H1 (cell line): ENCODE data around the gene EIF4A2. TPM values are rescaled to one million over a fixed set of nuclear protein-coding genes. Genes with fewer than 3 reads are reported as not detected.

Source experiments
- CTCF ChIA-PET: fragments of 300-600 bp; sonication (Branson Sonifier 250); formaldehyde crosslinking; loops from one replicate; lab custom pipeline; 2021; ENCODE audit not compliant: partially characterized antibody; lab: Charles Lee
- POLR2A ChIA-PET: fragments of 300-600 bp; sonication (Branson Sonifier 250); formaldehyde crosslinking; loops from one replicate; lab custom pipeline; 2021; ENCODE audit warnings: inconsistent platforms; ENCODE audit not compliant: partially characterized antibody; lab: Charles Lee
- DNase-seq, 2 experiments: peaks; one replicate each; pipeline versions ENCODE4 v3.0.0 to v3.0.0-alpha.2; 2010 to 2022; ENCODE audit warnings: low spot score in 2 of 2, low read depth in 1 of 2, mixed read lengths in 1 of 2
- FAIRE-seq: peaks from 2 replicates; lab custom pipeline; 2011; peaks lifted over from hg19 to GRCh38; lab: Jason Lieb, UNC
- H2AFZ ChIP-seq: 2 replicates; pipeline ENCODE4 v1.8.1; 2012; ENCODE audit warnings: low read length, inconsistent platforms
- H2AK5ac ChIP-seq: 2 replicates; pipeline ENCODE4 v1.6.1; 2013; ENCODE audit warnings: low read depth, low read length
- H2BK120ac ChIP-seq: replicated peaks from 2 replicates; pipeline ENCODE3; 2013; ENCODE audit warnings: low read depth, low read length, inconsistent platforms
- H2BK12ac ChIP-seq: 2 replicates; pipeline ENCODE4 v1.6.1; 2013; ENCODE audit warnings: low read depth, low read length
- H2BK15ac ChIP-seq: 2 replicates; pipeline ENCODE4 v1.6.1; 2013; ENCODE audit warnings: low read length
- H2BK20ac ChIP-seq: 2 replicates; pipeline ENCODE4 v1.6.1; 2013; ENCODE audit warnings: low read length
- H2BK5ac ChIP-seq: 2 replicates; pipeline ENCODE4 v1.6.1; 2013; ENCODE audit warnings: low read depth, low read length
- H3K14ac ChIP-seq: 2 replicates; pipeline ENCODE4 v1.6.1; 2013; ENCODE audit warnings: inconsistent platforms; ENCODE audit not compliant: insufficient read length
- H3K18ac ChIP-seq: 2 replicates; pipeline ENCODE4 v1.6.1; 2013; ENCODE audit warnings: low read length; ENCODE audit errors: extremely low read depth
- H3K23ac ChIP-seq: 2 replicates; pipeline ENCODE4 v1.6.1; 2013; ENCODE audit warnings: inconsistent platforms; ENCODE audit not compliant: insufficient read length
- H3K23me2 ChIP-seq: 2 replicates; pipeline ENCODE4 v1.6.1; 2013; ENCODE audit warnings: low read depth, low read length
- H3K27ac ChIP-seq: 2 replicates; pipeline ENCODE4 v1.6.1; 2011; ENCODE audit warnings: low read depth, low read length, inconsistent platforms
- H3K27me3 ChIP-seq, 4 experiments: replicated peaks in 1 of 4; 1 replicate in 1 of 4; 2 replicates in 3 of 4; pipeline versions ENCODE4 v1.6.1 to v1.8.1; 2011 to 2013; ENCODE audit warnings: low read length in 3 of 4, mild to moderate bottlenecking in 3 of 4, inconsistent platforms in 2 of 4, mixed read lengths in 2 of 4, moderate library complexity in 1 of 4; ENCODE audit not compliant: control insufficient read depth in 3 of 4, insufficient read depth in 3 of 4; ENCODE audit errors: extremely low read depth in 1 of 4
- H3K36me3 ChIP-seq, 4 experiments: 2 replicates each; pipeline versions ENCODE4 v1.6.1 to v1.8.1; 2011 to 2013; ENCODE audit warnings: mild to moderate bottlenecking in 4 of 4, low read length in 3 of 4, moderate library complexity in 2 of 4, control low read depth in 1 of 4, inconsistent platforms in 1 of 4; ENCODE audit not compliant: insufficient read depth in 4 of 4, control insufficient read depth in 2 of 4
- H3K4ac ChIP-seq: replicated peaks from 2 replicates; pipeline ENCODE3; 2013; ENCODE audit warnings: low read length, low read depth, mixed read lengths, inconsistent platforms; ENCODE audit not compliant: insufficient read length
- H3K4me1 ChIP-seq, 4 experiments: replicated peaks in 1 of 4; 1 replicate in 1 of 4; 2 replicates in 3 of 4; pipeline versions ENCODE4 v1.6.1 to v1.8.1; 2011 to 2013; ENCODE audit warnings: low read length in 3 of 4, inconsistent platforms in 2 of 4, mixed read lengths in 1 of 4; ENCODE audit not compliant: insufficient read depth in 4 of 4, control insufficient read depth in 3 of 4
- H3K4me2 ChIP-seq, 2 experiments: 2 replicates each; pipeline versions ENCODE4 v1.6.1 to v1.8.1; 2011 to 2013; ENCODE audit warnings: low read depth in 2 of 2, low read length in 2 of 2, control low read depth in 1 of 2, inconsistent platforms in 1 of 2, mild to moderate bottlenecking in 1 of 2; ENCODE audit not compliant: insufficient read depth in 1 of 2
- H3K4me3 ChIP-seq, 4 experiments: fragments of 200-600, 300-600 bp in 1 of 4; sonication (generic), shearing (Covaris generic), sonication (Bioruptor Twin) in 1 of 4; 2 replicates each; pipeline versions ENCODE4 v1.5.1 to v1.8.1; 2011 to 2016; ENCODE audit warnings: low read length in 4 of 4, low read depth in 3 of 4, control low read depth in 2 of 4, inconsistent platforms in 2 of 4, mild to moderate bottlenecking in 2 of 4, mixed read lengths in 1 of 4, moderate library complexity in 1 of 4; ENCODE audit not compliant: insufficient read depth in 2 of 4; ENCODE audit errors: extremely low read depth in 1 of 4
- H3K56ac ChIP-seq: replicated peaks from 2 replicates; pipeline ENCODE3; 2013; ENCODE audit warnings: low read depth, mild to moderate bottlenecking, mixed read lengths, low read length, inconsistent platforms; ENCODE audit not compliant: insufficient read length
- H3K79me1 ChIP-seq: 2 replicates; pipeline ENCODE4 v1.6.1; 2013; ENCODE audit warnings: low read depth, low read length, control low read depth
- H3K79me2 ChIP-seq, 2 experiments: 2 replicates each; pipeline versions ENCODE4 v1.6.1 to v1.8.1; 2012 to 2013; ENCODE audit warnings: low read length in 2 of 2, mild to moderate bottlenecking in 2 of 2, inconsistent platforms in 1 of 2; ENCODE audit not compliant: insufficient read depth in 2 of 2, control insufficient read depth in 1 of 2
- H3K9ac ChIP-seq, 4 experiments: replicated peaks in 1 of 4; 1 replicate in 1 of 4; 2 replicates in 3 of 4; pipeline versions ENCODE4 v1.6.1 to v1.8.1; 2011 to 2013; ENCODE audit warnings: low read depth in 3 of 4, low read length in 3 of 4, control low read depth in 2 of 4, mild to moderate bottlenecking in 2 of 4, moderate library complexity in 2 of 4, inconsistent platforms in 1 of 4; ENCODE audit errors: extremely low read depth in 1 of 4
- H3K9me3 ChIP-seq, 2 experiments: 2 replicates each; pipeline versions ENCODE4 v1.6.1 to v1.8.1; 2012 to 2013; ENCODE audit warnings: mild to moderate bottlenecking in 2 of 2, moderate library complexity in 2 of 2, control low read depth in 1 of 2, inconsistent platforms in 1 of 2, low read depth in 1 of 2, low read length in 1 of 2, mixed read lengths in 1 of 2; ENCODE audit not compliant: insufficient read depth in 2 of 2
- H4K20me1 ChIP-seq, 2 experiments: replicated peaks in 1 of 2; 2 replicates each; pipeline versions ENCODE3 to v1.8.1; 2011 to 2013; ENCODE audit warnings: inconsistent platforms in 2 of 2, low read length in 2 of 2, mild to moderate bottlenecking in 1 of 2; ENCODE audit not compliant: insufficient read depth in 2 of 2, control insufficient read depth in 1 of 2
- H4K5ac ChIP-seq: 2 replicates; pipeline ENCODE4 v1.6.1; 2013; ENCODE audit warnings: low read length, low read depth, mixed read lengths, inconsistent platforms; ENCODE audit not compliant: insufficient read length
- H4K8ac ChIP-seq: 2 replicates; pipeline ENCODE4 v1.8.0; 2013; ENCODE audit warnings: mild to moderate bottlenecking, moderate library complexity, low read length, inconsistent platforms; ENCODE audit not compliant: insufficient read depth; ENCODE audit errors: extremely low read depth
- H4K91ac ChIP-seq: replicated peaks from 2 replicates; pipeline ENCODE3; 2013; ENCODE audit warnings: low read length, mixed read lengths, inconsistent platforms; ENCODE audit not compliant: insufficient read length
- SRF ChIP-seq: IDR thresholded peaks from 2 replicates; pipeline ENCODE4 v1.6.1; 2011; ENCODE audit warnings: mild to moderate bottlenecking, low read depth, low read length, moderate library complexity
- WGBS, 2 experiments: shearing (Covaris generic) in 1 of 2; methylation state at CpG; one replicate each; pipeline versions ENCODE4 v1.1.6 to v1.1.7; 2013 to 2015; ENCODE audit warnings: low lambda C conversion rate in 2 of 2, mixed read lengths in 2 of 2, inconsistent platforms in 1 of 2, low coverage in 1 of 2, missing lambda C conversion rate in 1 of 2; ENCODE audit not compliant: insufficient replicate concordance in 2 of 2, insufficient coverage in 1 of 2, insufficient read length in 1 of 2; ENCODE audit errors: extremely low coverage in 1 of 2, missing lambda C conversion rate in 1 of 2; 5-methylcytosine and 5-hydroxymethylcytosine counted together
- polyA plus RNA-seq, 7 experiments: library from polyadenylated mRNA; depleted of rRNA in 3 of 7; stranded (reverse) in 5 of 7; unstranded in 2 of 7; fragments of >200 nt in 5 of 7; fragments of 200-250 nt in 2 of 7; gene quantifications; 1 replicate in 5 of 7; 2 replicates in 1 of 7; 4 replicates in 1 of 7; pipeline versions ENCODE4 v1.2.1 to v1.2.3, GENCODE V29; 2011 to 2013; ENCODE audit warnings: missing spikeins in 2 of 7, mixed read lengths in 2 of 7
- total RNA-seq: library from RNA; stranded (reverse); fragmentation: NEBNext Ultra II Directional; extraction: Animal tissue kit (Norgen Biotek cat#: 25700); gene quantifications from 2 replicates; pipeline ENCODE4 v1.2.1, GENCODE V29; 2021

Gene EIF4A2
- total and polyA plus RNA-seq, 2 of the 8 experiments (the other 6 are each of a cell fraction or from before 2014, with no cell fraction given): 527 to 604 TPM

GRCh38 chr3:186757686-186758220 is 25.6 kb upstream of the EIF4A2 start:
- no peak overlapping the region for H3K56ac ChIP-seq
- H3K4ac ChIP-seq: no peak overlapping the region
- no peak overlapping the region for H2AFZ ChIP-seq
- no peak overlapping the region for H3K18ac ChIP-seq
- H3K27ac ChIP-seq: no peak overlapping the region
- no peaks in the 10 kb centered on the region for H3K27me3 ChIP-seq
- no peak overlapping the region for H3K4me2 ChIP-seq
- POLR2A ChIA-PET: interaction anchor here (0.7 to 2.3 kb wide), 3 partner anchors 26 to 33 kb away, joined by 3 to 10 read pairs (median 4); partner anchors contain the start of gene EIF4A2
- no peak overlapping the region for H3K9ac ChIP-seq
- H2BK12ac ChIP-seq: no peak overlapping the region
- no peak overlapping the region for H2BK120ac ChIP-seq
- no peaks in the 10 kb centered on the region for H3K36me3 ChIP-seq
- H4K91ac ChIP-seq: no peak overlapping the region
- H3K23ac ChIP-seq: no peak overlapping the region
- H2BK20ac ChIP-seq: no peak overlapping the region
- no peaks in the 10 kb centered on the region for H4K20me1 ChIP-seq
- H4K8ac ChIP-seq: no peak overlapping the region
- no peak overlapping the region for H4K5ac ChIP-seq
- FAIRE-seq (no peak), DNase-seq (no peak)
- no peak overlapping the region for H2AK5ac ChIP-seq
- H3K9me3 ChIP-seq: no peaks in the 10 kb centered on the region
- WGBS, 2 experiments: 88% methylated on average over 8 of the region's 8 CpGs; no CpG with 5 or more reads in 1 of the 2 experiments
- H3K79me2 ChIP-seq: no peaks in the 10 kb centered on the region
- H3K4me3 ChIP-seq: no peak overlapping the region
- H3K79me1 ChIP-seq: no peaks in the 10 kb centered on the region
- no peak overlapping the region; the same call in 1 of the 2 replicates for H2BK5ac ChIP-seq
- H3K4me1 ChIP-seq: peaks cover 0 to 2% (median 0%) of the 10 kb centered on the region in 4 experiments; a peak in 2 of 7 replicates
- no peak overlapping the region for H2BK15ac ChIP-seq
- no peak overlapping the region for H3K14ac ChIP-seq
- H3K23me2 ChIP-seq: no peaks in the 10 kb centered on the region
- CTCF ChIA-PET: interaction anchor here (0.7 to 1.3 kb wide), 3 partner anchors 106 to 143 kb away, joined by 3 to 4 read pairs (median 4); no protein-coding TSS in a partner anchor
- TF ChIP-seq SRF: no peak
